ENCODE data around the gene CELA1. TPM values are rescaled to one million over a fixed set of nuclear protein-coding genes. Genes with fewer than 3 reads are reported as not detected.

CELA1 gene
- total RNA-seq, 1 experiment from 2014 or later = not detected

DNA sequence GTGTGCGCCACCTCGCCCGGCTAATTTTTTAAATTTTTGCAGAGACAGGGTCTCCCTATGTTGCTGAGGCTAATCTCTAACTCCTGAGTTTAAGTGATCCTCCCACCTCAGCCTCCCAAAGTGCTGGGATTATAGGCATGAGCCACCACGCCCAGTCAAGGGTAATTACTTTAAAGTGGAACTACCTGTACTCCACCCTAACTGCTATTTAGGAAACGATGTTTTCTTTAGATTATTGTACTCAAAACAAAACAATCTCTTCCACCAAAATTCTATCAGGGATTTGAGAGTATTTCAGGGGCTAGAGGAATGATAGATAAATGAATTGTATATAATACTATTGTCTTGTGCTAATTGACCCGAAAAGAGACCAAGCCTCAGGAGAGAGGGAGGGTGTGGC lies 12.9 kb downstream of the CELA1 start (continued):
- TF ChIP-seq, protein P1, sequence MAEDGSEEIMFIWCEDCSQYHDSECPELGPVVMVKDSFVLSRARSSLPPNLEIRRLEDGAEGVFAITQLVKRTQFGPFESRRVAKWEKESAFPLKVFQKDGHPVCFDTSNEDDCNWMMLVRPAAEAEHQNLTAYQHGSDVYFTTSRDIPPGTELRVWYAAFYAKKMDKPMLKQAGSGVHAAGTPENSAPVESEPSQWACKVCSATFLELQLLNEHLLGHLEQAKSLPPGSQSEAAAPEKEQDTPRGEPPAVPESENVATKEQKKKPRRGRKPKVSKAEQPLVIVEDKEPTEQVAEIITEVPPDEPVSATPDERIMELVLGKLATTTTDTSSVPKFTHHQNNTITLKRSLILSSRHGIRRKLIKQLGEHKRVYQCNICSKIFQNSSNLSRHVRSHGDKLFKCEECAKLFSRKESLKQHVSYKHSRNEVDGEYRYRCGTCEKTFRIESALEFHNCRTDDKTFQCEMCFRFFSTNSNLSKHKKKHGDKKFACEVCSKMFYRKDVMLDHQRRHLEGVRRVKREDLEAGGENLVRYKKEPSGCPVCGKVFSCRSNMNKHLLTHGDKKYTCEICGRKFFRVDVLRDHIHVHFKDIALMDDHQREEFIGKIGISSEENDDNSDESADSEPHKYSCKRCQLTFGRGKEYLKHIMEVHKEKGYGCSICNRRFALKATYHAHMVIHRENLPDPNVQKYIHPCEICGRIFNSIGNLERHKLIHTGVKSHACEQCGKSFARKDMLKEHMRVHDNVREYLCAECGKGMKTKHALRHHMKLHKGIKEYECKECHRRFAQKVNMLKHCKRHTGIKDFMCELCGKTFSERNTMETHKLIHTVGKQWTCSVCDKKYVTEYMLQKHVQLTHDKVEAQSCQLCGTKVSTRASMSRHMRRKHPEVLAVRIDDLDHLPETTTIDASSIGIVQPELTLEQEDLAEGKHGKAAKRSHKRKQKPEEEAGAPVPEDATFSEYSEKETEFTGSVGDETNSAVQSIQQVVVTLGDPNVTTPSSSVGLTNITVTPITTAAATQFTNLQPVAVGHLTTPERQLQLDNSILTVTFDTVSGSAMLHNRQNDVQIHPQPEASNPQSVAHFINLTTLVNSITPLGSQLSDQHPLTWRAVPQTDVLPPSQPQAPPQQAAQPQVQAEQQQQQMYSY (CRISPR knock-in tag; IDR thresholded peaks at IDR 0.05) = no peak
- no peak for TF ChIP-seq JAZF1 (CRISPR knock-in tag; IDR thresholded peaks at IDR 0.05)
- TF ChIP-seq, protein P2, sequence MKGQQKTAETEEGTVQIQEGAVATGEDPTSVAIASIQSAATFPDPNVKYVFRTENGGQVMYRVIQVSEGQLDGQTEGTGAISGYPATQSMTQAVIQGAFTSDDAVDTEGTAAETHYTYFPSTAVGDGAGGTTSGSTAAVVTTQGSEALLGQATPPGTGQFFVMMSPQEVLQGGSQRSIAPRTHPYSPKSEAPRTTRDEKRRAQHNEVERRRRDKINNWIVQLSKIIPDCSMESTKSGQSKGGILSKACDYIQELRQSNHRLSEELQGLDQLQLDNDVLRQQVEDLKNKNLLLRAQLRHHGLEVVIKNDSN (CRISPR knock-in tag; IDR thresholded peaks at IDR 0.05) = no peak
- TF ChIP-seq, protein P3, sequence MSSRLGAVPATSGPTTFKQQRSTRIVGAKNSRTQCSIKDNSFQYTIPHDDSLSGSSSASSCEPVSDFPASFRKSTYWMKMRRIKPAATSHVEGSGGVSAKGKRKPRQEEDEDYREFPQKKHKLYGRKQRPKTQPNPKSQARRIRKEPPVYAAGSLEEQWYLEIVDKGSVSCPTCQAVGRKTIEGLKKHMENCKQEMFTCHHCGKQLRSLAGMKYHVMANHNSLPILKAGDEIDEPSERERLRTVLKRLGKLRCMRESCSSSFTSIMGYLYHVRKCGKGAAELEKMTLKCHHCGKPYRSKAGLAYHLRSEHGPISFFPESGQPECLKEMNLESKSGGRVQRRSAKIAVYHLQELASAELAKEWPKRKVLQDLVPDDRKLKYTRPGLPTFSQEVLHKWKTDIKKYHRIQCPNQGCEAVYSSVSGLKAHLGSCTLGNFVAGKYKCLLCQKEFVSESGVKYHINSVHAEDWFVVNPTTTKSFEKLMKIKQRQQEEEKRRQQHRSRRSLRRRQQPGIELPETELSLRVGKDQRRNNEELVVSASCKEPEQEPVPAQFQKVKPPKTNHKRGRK (CRISPR knock-in tag; IDR thresholded peaks at IDR 0.05; ENCODE audit: borderline replicate concordance) = no peak
- TF ChIP-seq, protein P4, sequence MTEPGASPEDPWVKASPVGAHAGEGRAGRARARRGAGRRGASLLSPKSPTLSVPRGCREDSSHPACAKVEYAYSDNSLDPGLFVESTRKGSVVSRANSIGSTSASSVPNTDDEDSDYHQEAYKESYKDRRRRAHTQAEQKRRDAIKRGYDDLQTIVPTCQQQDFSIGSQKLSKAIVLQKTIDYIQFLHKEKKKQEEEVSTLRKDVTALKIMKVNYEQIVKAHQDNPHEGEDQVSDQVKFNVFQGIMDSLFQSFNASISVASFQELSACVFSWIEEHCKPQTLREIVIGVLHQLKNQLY (CRISPR knock-in tag; IDR thresholded peaks at IDR 0.05) = no peak
- TF ChIP-seq, protein P5, sequence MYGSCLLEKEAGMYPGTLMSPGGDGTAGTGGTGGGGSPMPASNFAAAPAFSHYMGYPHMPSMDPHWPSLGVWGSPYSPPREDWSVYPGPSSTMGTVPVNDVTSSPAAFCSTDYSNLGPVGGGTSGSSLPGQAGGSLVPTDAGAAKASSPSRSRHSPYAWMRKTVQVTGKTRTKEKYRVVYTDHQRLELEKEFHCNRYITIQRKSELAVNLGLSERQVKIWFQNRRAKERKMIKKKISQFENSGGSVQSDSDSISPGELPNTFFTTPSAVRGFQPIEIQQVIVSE (CRISPR knock-in tag; IDR thresholded peaks at IDR 0.05; ENCODE audit: borderline replicate concordance) = no peak
- TF ChIP-seq NFYB (CRISPR knock-in tag; conservative IDR thresholded peaks at IDR 0.05; ENCODE audit: low read depth) = no peak

DNA sequence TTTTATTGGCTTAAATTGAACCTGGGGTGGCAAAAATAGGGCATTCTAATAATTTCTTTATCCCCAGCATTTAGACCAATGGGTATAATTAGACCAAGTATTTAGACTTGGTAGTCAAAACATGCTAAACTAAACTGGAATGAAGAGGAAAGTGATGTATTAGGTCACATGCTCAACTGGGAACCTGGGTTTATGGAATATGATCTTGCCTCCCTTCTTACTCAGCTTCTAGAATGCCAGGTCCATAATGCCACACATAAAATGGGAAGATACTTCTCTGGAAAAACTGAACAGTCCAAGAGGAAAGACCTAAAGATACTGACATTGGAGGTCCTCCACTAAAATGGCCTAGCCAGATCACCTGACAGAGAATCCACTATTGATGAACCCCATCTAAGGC lies 16.3 kb downstream of the CELA1 start:
- POLR2A ChIA-PET = interaction anchor here (0.7 kb wide), 1 partner anchor 738 kb away, joined by 5 read pairs; no protein-coding TSS in a partner anchor
- ATAC-seq (no peak), DNase-seq (ENCODE audit: low spot score) (no peak)
- Mint-ChIP-seq H3K27ac (no peak overlapping the region), H3K4me1 (0 out of 2 replicates have a peak, but pooled peaks cover 2% of the 10 kb centered on the region), H3K4me3 (no peak overlapping the region), H3K27me3 (ENCODE audit: low read depth) (no peaks in the 10 kb centered on the region; the same call in 1 of the 2 replicates), H3K36me3 (no peaks in the 10 kb centered on the region), H3K9me3 (no peaks in the 10 kb centered on the region)
- TF ChIP-seq KAT7 (CRISPR knock-in tag; IDR thresholded peaks at IDR 0.05; ENCODE audit: borderline replicate concordance) (no peak), GABPB1 (CRISPR knock-in tag; IDR thresholded peaks at IDR 0.05) (no peak)
- TF ChIP-seq, protein P6, sequence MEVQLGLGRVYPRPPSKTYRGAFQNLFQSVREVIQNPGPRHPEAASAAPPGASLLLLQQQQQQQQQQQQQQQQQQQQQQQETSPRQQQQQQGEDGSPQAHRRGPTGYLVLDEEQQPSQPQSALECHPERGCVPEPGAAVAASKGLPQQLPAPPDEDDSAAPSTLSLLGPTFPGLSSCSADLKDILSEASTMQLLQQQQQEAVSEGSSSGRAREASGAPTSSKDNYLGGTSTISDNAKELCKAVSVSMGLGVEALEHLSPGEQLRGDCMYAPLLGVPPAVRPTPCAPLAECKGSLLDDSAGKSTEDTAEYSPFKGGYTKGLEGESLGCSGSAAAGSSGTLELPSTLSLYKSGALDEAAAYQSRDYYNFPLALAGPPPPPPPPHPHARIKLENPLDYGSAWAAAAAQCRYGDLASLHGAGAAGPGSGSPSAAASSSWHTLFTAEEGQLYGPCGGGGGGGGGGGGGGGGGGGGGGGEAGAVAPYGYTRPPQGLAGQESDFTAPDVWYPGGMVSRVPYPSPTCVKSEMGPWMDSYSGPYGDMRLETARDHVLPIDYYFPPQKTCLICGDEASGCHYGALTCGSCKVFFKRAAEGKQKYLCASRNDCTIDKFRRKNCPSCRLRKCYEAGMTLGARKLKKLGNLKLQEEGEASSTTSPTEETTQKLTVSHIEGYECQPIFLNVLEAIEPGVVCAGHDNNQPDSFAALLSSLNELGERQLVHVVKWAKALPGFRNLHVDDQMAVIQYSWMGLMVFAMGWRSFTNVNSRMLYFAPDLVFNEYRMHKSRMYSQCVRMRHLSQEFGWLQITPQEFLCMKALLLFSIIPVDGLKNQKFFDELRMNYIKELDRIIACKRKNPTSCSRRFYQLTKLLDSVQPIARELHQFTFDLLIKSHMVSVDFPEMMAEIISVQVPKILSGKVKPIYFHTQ (CRISPR knock-in tag; IDR thresholded peaks at IDR 0.05) = no peak
- CTCF ChIA-PET = interaction anchor here (0.6 to 0.7 kb wide), 4 partner anchors 11 to 1163 kb away, joined by 3 to 4 read pairs (median 3); partner anchors contain the start of gene CERS5

DNA sequence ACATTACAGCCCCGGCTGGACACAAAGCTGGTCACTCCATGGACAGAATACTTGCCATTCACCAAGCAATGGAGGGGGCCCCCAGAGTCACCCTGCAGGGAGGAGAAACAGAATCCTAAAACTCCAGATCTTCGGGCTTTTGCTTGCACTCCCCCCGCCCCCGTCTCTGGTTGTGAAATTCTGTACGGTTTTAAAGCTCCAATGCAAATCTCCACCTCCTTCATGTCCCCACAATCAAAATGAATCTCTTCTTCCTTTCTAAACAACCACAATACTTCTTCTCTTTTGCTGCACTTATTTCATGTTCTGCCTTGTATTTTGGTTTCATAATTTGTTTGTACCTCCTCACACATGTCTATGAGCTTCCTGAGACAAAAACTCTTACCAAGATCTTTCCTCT lies 16.7 kb downstream of the CELA1 start:
- no peak overlapping the region for H3K4me3 Mint-ChIP-seq
- ATAC-seq (no peak), DNase-seq (ENCODE audit: low spot score) (no peak)
- no peaks in the 10 kb centered on the region for H3K36me3 Mint-ChIP-seq
- no peak overlapping the region for H3K27ac Mint-ChIP-seq
- H3K4me1 Mint-ChIP-seq = 0 out of 2 replicates have a peak, but pooled peaks cover 2% of the 10 kb centered on the region
- H3K27me3 Mint-ChIP-seq (ENCODE audit: low read depth) = no peaks in the 10 kb centered on the region; the same call in 1 of the 2 replicates
- ChIA-PET POLR2A (interaction anchor here (0.6 kb wide), 2 partner anchors 13 to 521 kb away, joined by 3 to 4 read pairs; no protein-coding TSS in a partner anchor), CTCF (interaction anchor here (0.7 kb wide), 1 partner anchor 11 kb away, joined by 4 read pairs; no protein-coding TSS in a partner anchor)
- no peaks in the 10 kb centered on the region for H3K9me3 Mint-ChIP-seq
- TF ChIP-seq ZNF263 (CRISPR knock-in tag; IDR thresholded peaks at IDR 0.05; ENCODE audit: low read depth) (no peak), RORB (CRISPR knock-in tag; IDR thresholded peaks at IDR 0.05) (no peak), TCF7 (CRISPR knock-in tag; IDR thresholded peaks at IDR 0.05; ENCODE audit: low read depth) (no peak), SOX15 (CRISPR knock-in tag; IDR thresholded peaks at IDR 0.05) (no peak)
- TF ChIP-seq, protein P7, sequence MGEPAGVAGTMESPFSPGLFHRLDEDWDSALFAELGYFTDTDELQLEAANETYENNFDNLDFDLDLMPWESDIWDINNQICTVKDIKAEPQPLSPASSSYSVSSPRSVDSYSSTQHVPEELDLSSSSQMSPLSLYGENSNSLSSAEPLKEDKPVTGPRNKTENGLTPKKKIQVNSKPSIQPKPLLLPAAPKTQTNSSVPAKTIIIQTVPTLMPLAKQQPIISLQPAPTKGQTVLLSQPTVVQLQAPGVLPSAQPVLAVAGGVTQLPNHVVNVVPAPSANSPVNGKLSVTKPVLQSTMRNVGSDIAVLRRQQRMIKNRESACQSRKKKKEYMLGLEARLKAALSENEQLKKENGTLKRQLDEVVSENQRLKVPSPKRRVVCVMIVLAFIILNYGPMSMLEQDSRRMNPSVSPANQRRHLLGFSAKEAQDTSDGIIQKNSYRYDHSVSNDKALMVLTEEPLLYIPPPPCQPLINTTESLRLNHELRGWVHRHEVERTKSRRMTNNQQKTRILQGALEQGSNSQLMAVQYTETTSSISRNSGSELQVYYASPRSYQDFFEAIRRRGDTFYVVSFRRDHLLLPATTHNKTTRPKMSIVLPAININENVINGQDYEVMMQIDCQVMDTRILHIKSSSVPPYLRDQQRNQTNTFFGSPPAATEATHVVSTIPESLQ (CRISPR knock-in tag; IDR thresholded peaks at IDR 0.05) = no peak
- TF ChIP-seq, protein P8, sequence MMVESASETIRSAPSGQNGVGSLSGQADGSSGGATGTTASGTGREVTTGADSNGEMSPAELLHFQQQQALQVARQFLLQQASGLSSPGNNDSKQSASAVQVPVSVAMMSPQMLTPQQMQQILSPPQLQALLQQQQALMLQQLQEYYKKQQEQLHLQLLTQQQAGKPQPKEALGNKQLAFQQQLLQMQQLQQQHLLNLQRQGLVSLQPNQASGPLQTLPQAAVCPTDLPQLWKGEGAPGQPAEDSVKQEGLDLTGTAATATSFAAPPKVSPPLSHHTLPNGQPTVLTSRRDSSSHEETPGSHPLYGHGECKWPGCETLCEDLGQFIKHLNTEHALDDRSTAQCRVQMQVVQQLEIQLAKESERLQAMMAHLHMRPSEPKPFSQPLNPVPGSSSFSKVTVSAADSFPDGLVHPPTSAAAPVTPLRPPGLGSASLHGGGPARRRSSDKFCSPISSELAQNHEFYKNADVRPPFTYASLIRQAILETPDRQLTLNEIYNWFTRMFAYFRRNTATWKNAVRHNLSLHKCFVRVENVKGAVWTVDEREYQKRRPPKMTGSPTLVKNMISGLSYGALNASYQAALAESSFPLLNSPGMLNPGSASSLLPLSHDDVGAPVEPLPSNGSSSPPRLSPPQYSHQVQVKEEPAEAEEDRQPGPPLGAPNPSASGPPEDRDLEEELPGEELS (CRISPR knock-in tag; IDR thresholded peaks at IDR 0.05) = no peak
- TF ChIP-seq, protein P4 (CRISPR knock-in tag; IDR thresholded peaks at IDR 0.05) = no peak
